Subcutaneous adipose tissue (tissue), 4 donors: ENCODE data around the gene RET. TPM values are rescaled to one million over a fixed set of nuclear protein-coding genes. Genes with fewer than 3 reads are reported as not detected.

Source experiments
- total RNA-seq, 4 donors: library from RNA; depleted of rRNA; stranded (reverse); fragments of >200 nt; gene quantifications; one replicate each; pipeline ENCODE4 v1.1.0, GENCODE V29; 2016
- TF ChIP-seq, protein P1 (sequence below): fragments of 450-650 bp; IDR thresholded peaks from one replicate; pipeline ENCODE4 v1.5.1; 2016; ENCODE audit warnings: low read depth, mild to moderate bottlenecking, control low read depth, antibody characterized with exemption, moderate library complexity

The RET gene
- total RNA-seq, 4 donors from 2014 or later, result 0.19 to 1.9 (median 0.49) TPM

DNA sequence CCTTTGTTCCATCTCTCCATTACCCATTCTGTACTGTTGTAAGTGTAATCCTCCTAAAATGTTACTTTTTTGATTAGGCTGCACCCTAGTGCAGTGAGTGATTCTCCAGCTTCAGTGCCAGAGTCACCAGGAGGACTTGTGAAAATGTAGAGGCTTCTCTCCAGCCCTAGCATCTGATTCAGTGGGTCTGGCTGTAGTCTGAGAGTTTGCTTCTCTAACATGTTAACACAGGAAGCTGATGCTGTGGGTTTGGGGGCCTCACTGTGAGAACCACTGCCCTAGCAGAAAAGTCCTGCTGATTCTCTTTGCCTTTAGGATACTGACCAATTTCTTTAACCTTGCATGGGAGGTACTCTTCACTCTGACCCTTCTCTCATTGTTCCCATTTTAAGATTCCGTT lies 85.7 kb downstream of the RET start:
- TF ChIP-seq, protein P1, sequence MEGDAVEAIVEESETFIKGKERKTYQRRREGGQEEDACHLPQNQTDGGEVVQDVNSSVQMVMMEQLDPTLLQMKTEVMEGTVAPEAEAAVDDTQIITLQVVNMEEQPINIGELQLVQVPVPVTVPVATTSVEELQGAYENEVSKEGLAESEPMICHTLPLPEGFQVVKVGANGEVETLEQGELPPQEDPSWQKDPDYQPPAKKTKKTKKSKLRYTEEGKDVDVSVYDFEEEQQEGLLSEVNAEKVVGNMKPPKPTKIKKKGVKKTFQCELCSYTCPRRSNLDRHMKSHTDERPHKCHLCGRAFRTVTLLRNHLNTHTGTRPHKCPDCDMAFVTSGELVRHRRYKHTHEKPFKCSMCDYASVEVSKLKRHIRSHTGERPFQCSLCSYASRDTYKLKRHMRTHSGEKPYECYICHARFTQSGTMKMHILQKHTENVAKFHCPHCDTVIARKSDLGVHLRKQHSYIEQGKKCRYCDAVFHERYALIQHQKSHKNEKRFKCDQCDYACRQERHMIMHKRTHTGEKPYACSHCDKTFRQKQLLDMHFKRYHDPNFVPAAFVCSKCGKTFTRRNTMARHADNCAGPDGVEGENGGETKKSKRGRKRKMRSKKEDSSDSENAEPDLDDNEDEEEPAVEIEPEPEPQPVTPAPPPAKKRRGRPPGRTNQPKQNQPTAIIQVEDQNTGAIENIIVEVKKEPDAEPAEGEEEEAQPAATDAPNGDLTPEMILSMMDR, result no peak

DNA sequence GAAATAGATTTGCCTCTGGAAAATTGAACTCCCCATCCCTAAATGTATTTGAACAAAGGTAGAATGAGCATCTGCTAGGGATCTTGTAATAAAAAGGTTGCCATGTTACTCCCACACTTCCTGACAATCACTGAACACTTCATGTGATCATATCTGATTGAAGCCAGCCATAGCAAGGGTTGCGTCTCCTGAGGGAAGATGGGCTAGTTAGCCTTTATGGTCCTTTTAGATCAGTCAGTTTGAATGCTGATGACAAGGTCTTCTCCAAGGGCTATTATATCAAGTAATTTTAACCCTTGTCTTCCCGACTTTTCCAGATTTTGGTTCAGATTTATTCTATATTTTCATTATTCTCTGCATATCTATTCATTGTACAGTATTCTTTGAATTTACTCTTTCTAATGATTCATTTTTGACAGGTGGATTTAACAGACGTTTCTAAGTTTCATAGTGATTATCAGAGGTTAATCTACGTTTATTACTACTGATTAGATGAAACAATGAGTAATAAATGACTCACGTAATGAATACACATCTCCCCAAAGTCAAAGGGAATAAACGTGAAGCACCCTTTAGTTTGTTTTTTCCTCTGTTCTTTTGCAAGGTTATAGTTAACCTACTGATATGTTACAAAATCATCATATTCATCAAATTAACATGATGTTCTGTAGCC lies 89.5 kb downstream of the RET start:
- TF ChIP-seq, protein P1, result no peak

- TF ChIP-seq, protein P1, result no peak
Measured at GRCh38 chr10:43166880-43167497, 90.1 kb downstream of the RET start.

GRCh38 chr10:43167498-43167889 lies 90.6 kb downstream of the RET start:
- TF ChIP-seq, protein P1, result no peak

DNA sequence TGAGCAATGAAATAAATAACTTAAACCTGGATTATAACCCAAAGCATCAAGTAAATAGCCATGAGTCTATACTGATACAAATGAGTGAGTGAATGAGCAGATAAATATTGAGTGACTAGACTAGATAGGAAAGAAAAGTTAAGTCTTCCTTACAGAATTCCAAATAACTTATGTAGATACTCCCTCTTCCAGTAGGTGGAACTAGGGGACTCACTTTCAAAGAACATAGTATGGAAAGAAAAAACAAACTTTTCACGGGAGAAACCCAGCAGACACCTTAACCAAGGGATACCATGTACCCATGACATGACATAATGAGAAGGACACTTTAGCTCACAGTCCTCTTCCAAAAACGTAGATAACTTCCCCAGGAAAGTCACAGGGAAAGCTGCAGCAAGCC lies 93.6 kb downstream of the RET start:
- TF ChIP-seq, protein P1, result no peak

- TF ChIP-seq, protein P1, result no peak
Measured at GRCh38 chr10:43172645-43173044, 95.8 kb downstream of the RET start.

DNA sequence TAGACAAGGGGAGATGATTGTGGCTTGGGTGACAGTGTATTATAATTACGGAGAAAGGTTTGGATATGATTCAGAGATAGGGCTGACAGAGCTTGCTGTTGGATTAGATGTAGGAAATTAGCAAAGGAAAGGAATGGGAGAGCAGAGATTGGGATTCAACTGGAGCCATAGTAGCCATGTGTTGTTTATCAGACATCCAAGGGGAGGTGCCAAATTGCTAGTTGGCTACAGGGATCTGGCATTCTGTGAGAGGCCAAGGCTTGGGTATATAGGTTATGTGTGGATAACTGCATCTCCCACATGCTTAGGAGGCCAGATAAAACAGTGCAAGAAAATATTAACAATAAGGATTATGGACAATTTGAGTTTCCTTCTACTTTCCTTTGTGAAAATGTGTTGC lies 96.3 kb downstream of the RET start:
- TF ChIP-seq, protein P1, result no peak
